NCI-H748 treated with DMSO at 0.1 percent for 48 hours (cell line): Measurements from ENCODE around the gene CFAP74.

ENCODE experiments used
- DNase-seq: peaks from one replicate; lab custom pipeline; 2025; lab: John Stamatoyannopoulos, UW

The CFAP74 gene

GRCh38 chr1:1967879-1968278, 35.7 kb downstream of the CFAP74 start:
- no peak for DNase-seq

- DNase-seq, result no peak
Observed at GRCh38 chr1:1967151-1967550, 36.4 kb downstream of the CFAP74 start.

GRCh38 chr1:1966071-1966740, 37.4 kb downstream of the CFAP74 start:
- no peak for DNase-seq

- no peak for DNase-seq
Observed at GRCh38 chr1:1965546-1965945, 38.0 kb downstream of the CFAP74 start.

GRCh38 chr1:1964811-1965210, 38.8 kb downstream of the CFAP74 start:
- no peak for DNase-seq

GRCh38 chr1:1963570-1963969, 40.0 kb downstream of the CFAP74 start:
- no peak for DNase-seq

- no peak for DNase-seq
Observed at GRCh38 chr1:1962752-1963151, 40.8 kb downstream of the CFAP74 start.

- DNase-seq, result no peak
Observed at GRCh38 chr1:1960480-1961196, 42.9 kb downstream of the CFAP74 start.

- peak; percentile 28 for DNase-seq
Observed at GRCh38 chr1:1959840-1960479, 43.6 kb downstream of the CFAP74 start.

GRCh38 chr1:1959459-1959839, 44.1 kb downstream of the CFAP74 start:
- no peak for DNase-seq

GRCh38 chr1:1958071-1958541, 45.5 kb downstream of the CFAP74 start:
- DNase-seq, result no peak

GRCh38 chr1:1957533-1957961, 46.0 kb downstream of the CFAP74 start:
- no peak for DNase-seq

- DNase-seq, result no peak
Observed at GRCh38 chr1:1956586-1957532, 46.7 kb downstream of the CFAP74 start.

- no peak for DNase-seq
Observed at GRCh38 chr1:1956101-1956500, 47.5 kb downstream of the CFAP74 start.

- DNase-seq, result no peak
Observed at GRCh38 chr1:1955621-1956094, 47.9 kb downstream of the CFAP74 start.

- DNase-seq, result no peak
Observed at GRCh38 chr1:1954831-1955441, 48.6 kb downstream of the CFAP74 start.

- DNase-seq, result no peak
Observed at GRCh38 chr1:1954015-1954414, 49.6 kb downstream of the CFAP74 start.

- DNase-seq, result no peak
Observed at GRCh38 chr1:1950940-1951339, 52.6 kb downstream of the CFAP74 start.

- no peak for DNase-seq
Observed at GRCh38 chr1:1948783-1949182, 54.8 kb downstream of the CFAP74 start.

GRCh38 chr1:1947493-1947892, 56.1 kb downstream of the CFAP74 start:
- no peak for DNase-seq

- no peak for DNase-seq
Observed at GRCh38 chr1:1946540-1946939, 57.0 kb downstream of the CFAP74 start.
